H9 (cell line): ENCODE measurements around the gene DIP2C. TPM values are rescaled to one million over a fixed set of nuclear protein-coding genes. Genes with fewer than 3 reads are reported as not detected.

ENCODE experiments used
- DNase-seq: peaks from one replicate; pipeline ENCODE4 v3.0.0-alpha.2; 2017
- H2AFZ ChIP-seq: one replicate; pipeline ENCODE4 v1.6.1; 2013; ENCODE audit warnings: mild to moderate bottlenecking, low read length, control low read depth, moderate library complexity
- H2AK5ac ChIP-seq: 2 replicates; pipeline ENCODE4 v1.6.1; 2013; ENCODE audit warnings: low read length, control low read depth, mixed read lengths; ENCODE audit not compliant: insufficient read length
- H2BK120ac ChIP-seq: one replicate; pipeline ENCODE4 v1.6.1; 2013; ENCODE audit warnings: low read depth, mild to moderate bottlenecking, low read length, control low read depth, inconsistent platforms; ENCODE audit not compliant: poor library complexity, severe bottlenecking
- H2BK12ac ChIP-seq: 2 replicates; pipeline ENCODE4 v1.6.1; 2013; ENCODE audit warnings: low read length, control low read depth, mixed read lengths, low read depth; ENCODE audit not compliant: insufficient read length
- H2BK15ac ChIP-seq: 2 replicates; pipeline ENCODE4 v1.6.1; 2013; ENCODE audit warnings: low read depth, low read length, control low read depth
- H2BK20ac ChIP-seq: one replicate; pipeline ENCODE4 v1.6.1; 2013; ENCODE audit warnings: low read depth, mild to moderate bottlenecking, low read length, control low read depth, inconsistent platforms; ENCODE audit not compliant: poor library complexity, severe bottlenecking
- H2BK5ac ChIP-seq: 2 replicates; pipeline ENCODE4 v1.6.1; 2013; ENCODE audit warnings: low read length, control low read depth, mixed read lengths; ENCODE audit not compliant: insufficient read length
- H3K14ac ChIP-seq: 2 replicates; pipeline ENCODE4 v1.6.1; 2013; ENCODE audit warnings: low read length, control low read depth; ENCODE audit not compliant: insufficient read depth
- H3K18ac ChIP-seq: 2 replicates; pipeline ENCODE4 v1.6.1; 2013; ENCODE audit warnings: low read depth, mild to moderate bottlenecking, mixed read lengths, low read length, control low read depth; ENCODE audit not compliant: insufficient read length
- H3K23ac ChIP-seq: 2 replicates; pipeline ENCODE4 v1.6.1; 2013; ENCODE audit warnings: low read length, control low read depth, mixed read lengths, low read depth; ENCODE audit not compliant: insufficient read length
- H3K23me2 ChIP-seq: 2 replicates; pipeline ENCODE4 v1.6.1; 2013; ENCODE audit warnings: low read depth, mild to moderate bottlenecking, mixed read lengths, low read length, control low read depth; ENCODE audit not compliant: insufficient read length, poor library complexity, severe bottlenecking
- H3K27ac ChIP-seq: 2 replicates; pipeline ENCODE4 v1.5.1; 2013; ENCODE audit warnings: low read length, control low read depth, mixed read lengths, low read depth; ENCODE audit not compliant: insufficient read length
- H3K27me3 ChIP-seq: 2 replicates; pipeline ENCODE4 v1.6.1; 2013; ENCODE audit warnings: low read length, control low read depth, inconsistent platforms; ENCODE audit not compliant: insufficient read depth
- H3K4ac ChIP-seq: 2 replicates; pipeline ENCODE4 v1.6.1; 2013; ENCODE audit warnings: low read depth, mild to moderate bottlenecking, control low read depth, inconsistent platforms, low read length, moderate library complexity
- H3K4me1 ChIP-seq: 2 replicates; pipeline ENCODE4 v1.6.1; 2013; ENCODE audit warnings: low read length, control low read depth, inconsistent platforms; ENCODE audit not compliant: insufficient read depth
- H3K4me2 ChIP-seq: 2 replicates; pipeline ENCODE4 v1.6.1; 2013; ENCODE audit warnings: low read length, control low read depth, mixed read lengths; ENCODE audit not compliant: insufficient read length, insufficient read depth
- H3K56ac ChIP-seq: 2 replicates; pipeline ENCODE4 v1.6.1; 2013; ENCODE audit warnings: low read depth, mild to moderate bottlenecking, mixed read lengths, low read length, control low read depth; ENCODE audit not compliant: insufficient read length
- H3K79me1 ChIP-seq: 2 replicates; pipeline ENCODE4 v1.6.1; 2013; ENCODE audit warnings: low read depth, mild to moderate bottlenecking, moderate library complexity, low read length, control low read depth, inconsistent platforms; ENCODE audit not compliant: insufficient read depth, poor library complexity, severe bottlenecking
- H3K79me2 ChIP-seq: 2 replicates; pipeline ENCODE4 v1.6.1; 2013; ENCODE audit warnings: low read length, control low read depth, inconsistent platforms; ENCODE audit not compliant: insufficient read depth
- H3K9ac ChIP-seq: 2 replicates; pipeline ENCODE4 v1.6.1; 2013; ENCODE audit warnings: low read length, control low read depth, mixed read lengths; ENCODE audit not compliant: insufficient read length; ENCODE audit errors: extremely low read depth
- H3K9me3 ChIP-seq: one replicate; pipeline ENCODE4 v1.6.1; 2013; ENCODE audit warnings: low read depth, low read length, inconsistent platforms; ENCODE audit not compliant: control insufficient read depth
- H3T11ph ChIP-seq: one replicate; pipeline ENCODE4 v1.6.1; 2013; ENCODE audit warnings: mild to moderate bottlenecking, low read length, control low read depth, inconsistent platforms
- H4K20me1 ChIP-seq: one replicate; pipeline ENCODE4 v1.6.1; 2013; ENCODE audit not compliant: control insufficient read depth, insufficient read length, insufficient read depth
- H4K5ac ChIP-seq: 2 replicates; pipeline ENCODE4 v1.6.1; 2013; ENCODE audit warnings: low read depth, mild to moderate bottlenecking, mixed read lengths, low read length, control low read depth; ENCODE audit not compliant: insufficient read length
- H4K8ac ChIP-seq: replicated peaks from 2 replicates; pipeline ENCODE4 v1.6.1; 2013; ENCODE audit warnings: low read length, control low read depth, mixed read lengths, low read depth; ENCODE audit not compliant: insufficient read length
- H4K91ac ChIP-seq: 2 replicates; pipeline ENCODE4 v1.6.1; 2013; ENCODE audit warnings: low read depth, mild to moderate bottlenecking, moderate library complexity, mixed read lengths, low read length, control low read depth; ENCODE audit not compliant: insufficient read length
- H3K27ac Mint-ChIP-seq, 3 experiments: 2 replicates in 2 of 3; 3 replicates in 1 of 3; pipeline ENCODE4 v1.8.0; 2020 to 2021; ENCODE audit warnings: mixed read lengths in 3 of 3, mild to moderate bottlenecking in 1 of 3, moderate library complexity in 1 of 3
- H3K27me3 Mint-ChIP-seq: 2 replicates; pipeline ENCODE4 v1.8.0; 2021; ENCODE audit warnings: low read depth, mild to moderate bottlenecking, moderate library complexity, mixed read lengths
- H3K36me3 Mint-ChIP-seq, 3 experiments: 2 replicates in 2 of 3; 3 replicates in 1 of 3; pipeline ENCODE4 v1.8.0; 2020 to 2021; ENCODE audit warnings: low read depth in 3 of 3, mixed read lengths in 3 of 3; ENCODE audit not compliant: insufficient read depth in 1 of 3
- H3K4me1 Mint-ChIP-seq, 2 experiments: 2 replicates each; pipeline ENCODE4 v1.8.0; 2020; ENCODE audit warnings: mixed read lengths in 2 of 2
- H3K4me3 Mint-ChIP-seq, 2 experiments: 2 replicates in 1 of 2; 3 replicates in 1 of 2; pipeline ENCODE4 v1.8.0; 2020 to 2021; ENCODE audit warnings: mild to moderate bottlenecking in 2 of 2, mixed read lengths in 2 of 2, moderate library complexity in 1 of 2
- H3K9me3 Mint-ChIP-seq, 2 experiments: 2 replicates in 1 of 2; 3 replicates in 1 of 2; pipeline ENCODE4 v1.8.0; 2020; ENCODE audit warnings: mild to moderate bottlenecking in 2 of 2, mixed read lengths in 2 of 2, moderate library complexity in 1 of 2
- WGBS: extraction: QIAGEN DNeasy Blood & Tissue Kit; methylation state at CpG from one replicate; pipeline ENCODE4 v1.1.7; 2013; ENCODE audit warnings: missing lambda C conversion rate, low lambda C conversion rate, mixed read lengths; ENCODE audit not compliant: insufficient read length; ENCODE audit errors: extremely low coverage; 5-methylcytosine and 5-hydroxymethylcytosine counted together
- total RNA-seq: library from RNA; stranded (reverse); gene quantifications from 2 replicates; pipeline ENCODE4 v1.2.1, GENCODE V29; 2021
- TF ChIP-seq, protein P1 (sequence below): fragments of 200-600 bp; sonication (generic); conservative IDR thresholded peaks from 3 replicates; pipeline ENCODE4 v1.8.0; 2021; ENCODE audit warnings: antibody characterized with exemption, mild to moderate bottlenecking

DIP2C gene
- total RNA-seq, 1 experiment from 2014 or later: 7.9 TPM

GRCh38 chr10:404346-404745 is 285.1 kb downstream of the DIP2C start:
- no peak overlapping the region for H3T11ph ChIP-seq
- no CpG with 5 or more reads among the region's 4 CpGs for WGBS
- H3K4ac ChIP-seq: no peak overlapping the region
- no peak overlapping the region for H4K91ac ChIP-seq
- peaks cover 0 to 3% of the 10 kb centered on the region in 2 experiments; a peak in 1 of 4 replicates for H3K4me1 Mint-ChIP-seq
- no peak overlapping the region for H2BK15ac ChIP-seq
- H3K79me2 ChIP-seq: no peaks in the 10 kb centered on the region
- H3K4me2 ChIP-seq: no peak overlapping the region
- no peak overlapping the region for H4K8ac ChIP-seq
- H3K23me2 ChIP-seq: no peaks in the 10 kb centered on the region
- no peaks in the 10 kb centered on the region for H3K79me1 ChIP-seq
- no peak overlapping the region for H3K18ac ChIP-seq
- H2BK12ac ChIP-seq: no peak overlapping the region
- peaks cover 1 to 11% (median 3%) of the 10 kb centered on the region in 3 experiments; a peak in 4 of 7 replicates for H3K36me3 Mint-ChIP-seq
- H3K14ac ChIP-seq: no peak overlapping the region
- no peaks in the 10 kb centered on the region for H3K27me3 Mint-ChIP-seq
- no peak overlapping the region for H2BK120ac ChIP-seq
- no peaks in the 10 kb centered on the region for H3K9me3 Mint-ChIP-seq
- no peak overlapping the region for H4K5ac ChIP-seq
- H3K23ac ChIP-seq: no peak overlapping the region
- H3K9me3 ChIP-seq: no peaks in the 10 kb centered on the region
- no peak overlapping the region for H3K9ac ChIP-seq
- no peaks in the 10 kb centered on the region for H4K20me1 ChIP-seq
- no peaks in the 10 kb centered on the region for H3K4me1 ChIP-seq
- H3K27ac Mint-ChIP-seq: no peak overlapping the region
- TF ChIP-seq, protein P1, sequence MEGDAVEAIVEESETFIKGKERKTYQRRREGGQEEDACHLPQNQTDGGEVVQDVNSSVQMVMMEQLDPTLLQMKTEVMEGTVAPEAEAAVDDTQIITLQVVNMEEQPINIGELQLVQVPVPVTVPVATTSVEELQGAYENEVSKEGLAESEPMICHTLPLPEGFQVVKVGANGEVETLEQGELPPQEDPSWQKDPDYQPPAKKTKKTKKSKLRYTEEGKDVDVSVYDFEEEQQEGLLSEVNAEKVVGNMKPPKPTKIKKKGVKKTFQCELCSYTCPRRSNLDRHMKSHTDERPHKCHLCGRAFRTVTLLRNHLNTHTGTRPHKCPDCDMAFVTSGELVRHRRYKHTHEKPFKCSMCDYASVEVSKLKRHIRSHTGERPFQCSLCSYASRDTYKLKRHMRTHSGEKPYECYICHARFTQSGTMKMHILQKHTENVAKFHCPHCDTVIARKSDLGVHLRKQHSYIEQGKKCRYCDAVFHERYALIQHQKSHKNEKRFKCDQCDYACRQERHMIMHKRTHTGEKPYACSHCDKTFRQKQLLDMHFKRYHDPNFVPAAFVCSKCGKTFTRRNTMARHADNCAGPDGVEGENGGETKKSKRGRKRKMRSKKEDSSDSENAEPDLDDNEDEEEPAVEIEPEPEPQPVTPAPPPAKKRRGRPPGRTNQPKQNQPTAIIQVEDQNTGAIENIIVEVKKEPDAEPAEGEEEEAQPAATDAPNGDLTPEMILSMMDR: no peak
- no peak overlapping the region for H2AFZ ChIP-seq
- no peak overlapping the region for H2BK5ac ChIP-seq
- no peak overlapping the region for H3K56ac ChIP-seq
- no peak overlapping the region for H2AK5ac ChIP-seq
- H2BK20ac ChIP-seq: no peak overlapping the region
- no peak overlapping the region for H3K4me3 Mint-ChIP-seq
- H3K27me3 ChIP-seq: no peaks in the 10 kb centered on the region
- DNase-seq: no peak
- no peak overlapping the region for H3K27ac ChIP-seq
